Prostate gland (tissue), 2 donors: ENCODE data around the gene PTPRD.

Source experiments
- CTCF ChIP-seq, 4 experiments: fragments of 200-600 bp in 2 of 4; fragments of 450-650 bp in 2 of 4; sonication (generic) in 2 of 4; IDR thresholded peaks; 1 replicate in 3 of 4; 2 replicates in 1 of 4; pipeline ENCODE4 v1.5.1; 2016 to 2019; ENCODE audit warnings: antibody characterized with exemption in 4 of 4, mild to moderate bottlenecking in 2 of 4, moderate library complexity in 2 of 4
- POLR2AphosphoS5 ChIP-seq: sonication (generic); formaldehyde crosslinking; IDR thresholded peaks from one replicate; pipeline ENCODE4 v1.6.1; 2017; ENCODE audit warnings: antibody characterized with exemption

- TF ChIP-seq CTCF (IDR thresholded peaks at IDR 0.05) = no peak
- no peak for TF ChIP-seq POLR2AphosphoS5
These were observed 711.2 kb downstream of the PTPRD start for GRCh38 chr9:9901624-9902023.
